HepG2 (cell line): ENCODE results near the gene ACSL3. TPM values are rescaled to one million over a fixed set of nuclear protein-coding genes. Genes with fewer than 3 reads are reported as not detected.

Experiments
- CREB1 ChIP-seq, 2 experiments: fragments of 450-650 bp in 1 of 2; IDR thresholded peaks; 2 replicates each; pipeline ENCODE4 v1.6.1; 2016 to 2017; ENCODE audit warnings: control low read depth in 1 of 2, mild to moderate bottlenecking in 1 of 2, missing compliant biosample characterization in 1 of 2, missing genetic modification characterization in 1 of 2
- ELF3 ChIP-seq: IDR thresholded peaks from 2 replicates; pipeline ENCODE4 v1.6.1; 2016; ENCODE audit warnings: missing genetic modification reagents, missing compliant biosample characterization
- FOSL2 ChIP-seq: sonication (generic); formaldehyde crosslinking; IDR thresholded peaks from 2 replicates; pipeline ENCODE4 v1.4.0; 2020; ENCODE audit warnings: missing genetic modification reagents
- FOXA3 ChIP-seq: IDR thresholded peaks from 2 replicates; pipeline ENCODE4 v1.6.1; 2016; ENCODE audit warnings: missing genetic modification reagents, missing compliant biosample characterization
- FOXK1 ChIP-seq: sonication (generic); formaldehyde crosslinking; IDR thresholded peaks from 2 replicates; pipeline ENCODE4 v1.4.0; 2020; ENCODE audit warnings: low read depth, missing genetic modification reagents, borderline replicate concordance
- GATAD2A ChIP-seq: IDR thresholded peaks from 2 replicates; pipeline ENCODE4 v1.6.1; 2016
- HMG20A ChIP-seq: IDR thresholded peaks from 2 replicates; pipeline ENCODE4 v1.6.1; 2016; ENCODE audit warnings: borderline replicate concordance
- KAT8 ChIP-seq: IDR thresholded peaks from 2 replicates; pipeline ENCODE4 v1.6.1; 2016; ENCODE audit warnings: missing genetic modification reagents, missing compliant biosample characterization
- MLLT10 ChIP-seq: sonication (generic); formaldehyde crosslinking; IDR thresholded peaks from 2 replicates; pipeline ENCODE4 v1.4.0; 2020; ENCODE audit warnings: missing genetic modification reagents
- RCOR2 ChIP-seq: IDR thresholded peaks from 2 replicates; pipeline ENCODE4 v1.6.1; 2016; ENCODE audit warnings: missing biosample characterization, missing genetic modification reagents
- RORA ChIP-seq: sonication (generic); formaldehyde crosslinking; IDR thresholded peaks from 2 replicates; pipeline ENCODE4 v1.5.0; 2020; ENCODE audit warnings: mild to moderate bottlenecking, missing genetic modification reagents, moderate library complexity
- polyA plus RNA-seq, 8 experiments: library from polyadenylated mRNA; depleted of rRNA in 3 of 8; stranded (reverse) in 7 of 8; unstranded in 1 of 8; fragments of >200 nt; fragmentation: Illumina TruSeq in 4 of 8; extraction: Trizol in 4 of 8; gene quantifications; 2 replicates each; pipeline versions ENCODE4 v1.2.1 to v1.2.3, GENCODE V29; 2011 to 2016; ENCODE audit warnings: low read depth in 4 of 8, missing spikeins in 1 of 8, mixed read lengths in 1 of 8; ENCODE audit not compliant: insufficient read depth in 1 of 8
- total RNA-seq, 5 experiments: library from RNA; depleted of rRNA; stranded (reverse); fragments of >200 nt; fragmentation: Illumina TruSeq; extraction: Trizol; gene quantifications; 2 replicates each; pipeline ENCODE4 v1.2.3, GENCODE V29; 2016; ENCODE audit warnings: low read depth in 1 of 5
- TF ChIP-seq, protein P1 (sequence below): sonication (generic); formaldehyde crosslinking; IDR thresholded peaks from 2 replicates; pipeline ENCODE4 v1.4.0; 2020; ENCODE audit warnings: missing genetic modification reagents
- TF ChIP-seq, protein P2 (sequence below): sonication (generic); formaldehyde crosslinking; IDR thresholded peaks from 2 replicates; pipeline ENCODE4 v1.4.0; 2020; ENCODE audit warnings: mild to moderate bottlenecking, missing genetic modification reagents
- TF ChIP-seq, protein P3 (sequence below): sonication (generic); formaldehyde crosslinking; conservative IDR thresholded peaks from 2 replicates; pipeline ENCODE4 v1.5.0; 2020; ENCODE audit warnings: missing genetic modification reagents
- TF ChIP-seq, protein P4 (sequence below): sonication (generic); formaldehyde crosslinking; conservative IDR thresholded peaks from 2 replicates; pipeline ENCODE4 v1.4.0; 2020; ENCODE audit warnings: mild to moderate bottlenecking, missing genetic modification reagents, moderate library complexity
- TF ChIP-seq, protein P5 (sequence below): sonication (generic); formaldehyde crosslinking; IDR thresholded peaks from 2 replicates; pipeline ENCODE4 v1.4.0; 2020; ENCODE audit warnings: missing genetic modification reagents, borderline replicate concordance
- TF ChIP-seq, protein P6 (sequence below): sonication (generic); formaldehyde crosslinking; IDR thresholded peaks from 2 replicates; pipeline ENCODE4 v1.4.0; 2020; ENCODE audit warnings: missing genetic modification reagents

The ACSL3 gene
- total and polyA plus RNA-seq, 2 of the 13 experiments (the other 11 are each of a cell fraction or from before 2014, with no cell fraction given) = 305 to 365 TPM

DNA sequence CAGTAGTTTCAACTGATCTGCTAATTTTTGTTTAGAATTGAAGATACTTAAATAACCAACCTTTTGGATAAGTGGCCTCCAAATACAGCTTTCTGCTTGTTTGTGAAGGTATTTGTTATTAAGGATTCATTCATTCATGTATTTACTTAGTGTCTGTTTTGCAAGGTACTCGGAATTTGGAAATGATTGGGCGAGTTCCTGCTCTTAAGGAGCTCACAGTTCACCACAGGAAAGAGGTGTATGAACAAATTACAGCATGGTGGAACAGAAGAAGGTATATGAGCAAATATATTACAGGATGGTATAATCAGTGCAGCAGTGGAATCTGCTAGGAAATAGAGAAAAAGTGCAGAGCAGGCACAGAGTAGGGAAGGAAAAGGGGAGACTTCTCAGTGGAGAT, 4.5 kb downstream of the ACSL3 start (continued):
- TF ChIP-seq, protein P1, sequence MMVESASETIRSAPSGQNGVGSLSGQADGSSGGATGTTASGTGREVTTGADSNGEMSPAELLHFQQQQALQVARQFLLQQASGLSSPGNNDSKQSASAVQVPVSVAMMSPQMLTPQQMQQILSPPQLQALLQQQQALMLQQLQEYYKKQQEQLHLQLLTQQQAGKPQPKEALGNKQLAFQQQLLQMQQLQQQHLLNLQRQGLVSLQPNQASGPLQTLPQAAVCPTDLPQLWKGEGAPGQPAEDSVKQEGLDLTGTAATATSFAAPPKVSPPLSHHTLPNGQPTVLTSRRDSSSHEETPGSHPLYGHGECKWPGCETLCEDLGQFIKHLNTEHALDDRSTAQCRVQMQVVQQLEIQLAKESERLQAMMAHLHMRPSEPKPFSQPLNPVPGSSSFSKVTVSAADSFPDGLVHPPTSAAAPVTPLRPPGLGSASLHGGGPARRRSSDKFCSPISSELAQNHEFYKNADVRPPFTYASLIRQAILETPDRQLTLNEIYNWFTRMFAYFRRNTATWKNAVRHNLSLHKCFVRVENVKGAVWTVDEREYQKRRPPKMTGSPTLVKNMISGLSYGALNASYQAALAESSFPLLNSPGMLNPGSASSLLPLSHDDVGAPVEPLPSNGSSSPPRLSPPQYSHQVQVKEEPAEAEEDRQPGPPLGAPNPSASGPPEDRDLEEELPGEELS (CRISPR knock-in tag) = peak; percentile 45; the same call in 1 of the 2 replicates
- peak; percentile 54; the same call in 1 of the 2 replicates for TF ChIP-seq MLLT10 (CRISPR knock-in tag)
- peak; percentile 69 for TF ChIP-seq GATAD2A
- TF ChIP-seq, protein P2, sequence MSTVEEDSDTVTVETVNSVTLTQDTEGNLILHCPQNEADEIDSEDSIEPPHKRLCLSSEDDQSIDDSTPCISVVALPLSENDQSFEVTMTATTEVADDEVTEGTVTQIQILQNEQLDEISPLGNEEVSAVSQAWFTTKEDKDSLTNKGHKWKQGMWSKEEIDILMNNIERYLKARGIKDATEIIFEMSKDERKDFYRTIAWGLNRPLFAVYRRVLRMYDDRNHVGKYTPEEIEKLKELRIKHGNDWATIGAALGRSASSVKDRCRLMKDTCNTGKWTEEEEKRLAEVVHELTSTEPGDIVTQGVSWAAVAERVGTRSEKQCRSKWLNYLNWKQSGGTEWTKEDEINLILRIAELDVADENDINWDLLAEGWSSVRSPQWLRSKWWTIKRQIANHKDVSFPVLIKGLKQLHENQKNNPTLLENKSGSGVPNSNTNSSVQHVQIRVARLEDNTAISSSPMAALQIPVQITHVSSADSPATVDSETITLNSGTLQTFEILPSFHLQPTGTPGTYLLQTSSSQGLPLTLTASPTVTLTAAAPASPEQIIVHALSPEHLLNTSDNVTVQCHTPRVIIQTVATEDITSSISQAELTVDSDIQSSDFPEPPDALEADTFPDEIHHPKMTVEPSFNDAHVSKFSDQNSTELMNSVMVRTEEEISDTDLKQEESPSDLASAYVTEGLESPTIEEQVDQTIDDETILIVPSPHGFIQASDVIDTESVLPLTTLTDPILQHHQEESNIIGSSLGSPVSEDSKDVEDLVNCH (CRISPR knock-in tag) = no peak
- peak; percentile 12; the same call in 1 of the 2 replicates for TF ChIP-seq FOSL2
- TF ChIP-seq CREB1 (IDR thresholded peaks at IDR 0.05) = no peak
- TF ChIP-seq CREB1 (CRISPR knock-in tag; IDR thresholded peaks at IDR 0.05) = 0 out of 2 replicates have a peak, but pooled peaks have one; percentile 35
- TF ChIP-seq, protein P3, sequence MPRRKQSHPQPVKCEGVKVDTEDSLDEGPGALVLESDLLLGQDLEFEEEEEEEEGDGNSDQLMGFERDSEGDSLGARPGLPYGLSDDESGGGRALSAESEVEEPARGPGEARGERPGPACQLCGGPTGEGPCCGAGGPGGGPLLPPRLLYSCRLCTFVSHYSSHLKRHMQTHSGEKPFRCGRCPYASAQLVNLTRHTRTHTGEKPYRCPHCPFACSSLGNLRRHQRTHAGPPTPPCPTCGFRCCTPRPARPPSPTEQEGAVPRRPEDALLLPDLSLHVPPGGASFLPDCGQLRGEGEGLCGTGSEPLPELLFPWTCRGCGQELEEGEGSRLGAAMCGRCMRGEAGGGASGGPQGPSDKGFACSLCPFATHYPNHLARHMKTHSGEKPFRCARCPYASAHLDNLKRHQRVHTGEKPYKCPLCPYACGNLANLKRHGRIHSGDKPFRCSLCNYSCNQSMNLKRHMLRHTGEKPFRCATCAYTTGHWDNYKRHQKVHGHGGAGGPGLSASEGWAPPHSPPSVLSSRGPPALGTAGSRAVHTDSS (CRISPR knock-in tag) = no peak
- 0 out of 2 replicates have a peak, but pooled peaks have one; percentile 22 for TF ChIP-seq RCOR2
- TF ChIP-seq, protein P4, sequence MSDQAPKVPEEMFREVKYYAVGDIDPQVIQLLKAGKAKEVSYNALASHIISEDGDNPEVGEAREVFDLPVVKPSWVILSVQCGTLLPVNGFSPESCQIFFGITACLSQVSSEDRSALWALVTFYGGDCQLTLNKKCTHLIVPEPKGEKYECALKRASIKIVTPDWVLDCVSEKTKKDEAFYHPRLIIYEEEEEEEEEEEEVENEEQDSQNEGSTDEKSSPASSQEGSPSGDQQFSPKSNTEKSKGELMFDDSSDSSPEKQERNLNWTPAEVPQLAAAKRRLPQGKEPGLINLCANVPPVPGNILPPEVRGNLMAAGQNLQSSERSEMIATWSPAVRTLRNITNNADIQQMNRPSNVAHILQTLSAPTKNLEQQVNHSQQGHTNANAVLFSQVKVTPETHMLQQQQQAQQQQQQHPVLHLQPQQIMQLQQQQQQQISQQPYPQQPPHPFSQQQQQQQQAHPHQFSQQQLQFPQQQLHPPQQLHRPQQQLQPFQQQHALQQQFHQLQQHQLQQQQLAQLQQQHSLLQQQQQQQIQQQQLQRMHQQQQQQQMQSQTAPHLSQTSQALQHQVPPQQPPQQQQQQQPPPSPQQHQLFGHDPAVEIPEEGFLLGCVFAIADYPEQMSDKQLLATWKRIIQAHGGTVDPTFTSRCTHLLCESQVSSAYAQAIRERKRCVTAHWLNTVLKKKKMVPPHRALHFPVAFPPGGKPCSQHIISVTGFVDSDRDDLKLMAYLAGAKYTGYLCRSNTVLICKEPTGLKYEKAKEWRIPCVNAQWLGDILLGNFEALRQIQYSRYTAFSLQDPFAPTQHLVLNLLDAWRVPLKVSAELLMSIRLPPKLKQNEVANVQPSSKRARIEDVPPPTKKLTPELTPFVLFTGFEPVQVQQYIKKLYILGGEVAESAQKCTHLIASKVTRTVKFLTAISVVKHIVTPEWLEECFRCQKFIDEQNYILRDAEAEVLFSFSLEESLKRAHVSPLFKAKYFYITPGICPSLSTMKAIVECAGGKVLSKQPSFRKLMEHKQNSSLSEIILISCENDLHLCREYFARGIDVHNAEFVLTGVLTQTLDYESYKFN (CRISPR knock-in tag) = peak; percentile 46; the same call in 1 of the 2 replicates
- TF ChIP-seq, protein P5, sequence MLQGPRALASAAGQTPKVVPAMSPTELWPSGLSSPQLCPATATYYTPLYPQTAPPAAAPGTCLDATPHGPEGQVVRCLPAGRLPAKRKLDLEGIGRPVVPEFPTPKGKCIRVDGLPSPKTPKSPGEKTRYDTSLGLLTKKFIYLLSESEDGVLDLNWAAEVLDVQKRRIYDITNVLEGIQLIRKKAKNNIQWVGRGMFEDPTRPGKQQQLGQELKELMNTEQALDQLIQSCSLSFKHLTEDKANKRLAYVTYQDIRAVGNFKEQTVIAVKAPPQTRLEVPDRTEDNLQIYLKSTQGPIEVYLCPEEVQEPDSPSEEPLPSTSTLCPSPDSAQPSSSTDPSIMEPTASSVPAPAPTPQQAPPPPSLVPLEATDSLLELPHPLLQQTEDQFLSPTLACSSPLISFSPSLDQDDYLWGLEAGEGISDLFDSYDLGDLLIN (CRISPR knock-in tag) = no peak
- 0 out of 2 replicates have a peak, but pooled peaks have one; percentile 15 for TF ChIP-seq FOXK1 (CRISPR knock-in tag)
- TF ChIP-seq ELF3 (CRISPR knock-in tag) = peak; percentile 31
- peak; percentile 37; the same call in 1 of the 2 replicates for TF ChIP-seq HMG20A (CRISPR knock-in tag)
- TF ChIP-seq, protein P6, sequence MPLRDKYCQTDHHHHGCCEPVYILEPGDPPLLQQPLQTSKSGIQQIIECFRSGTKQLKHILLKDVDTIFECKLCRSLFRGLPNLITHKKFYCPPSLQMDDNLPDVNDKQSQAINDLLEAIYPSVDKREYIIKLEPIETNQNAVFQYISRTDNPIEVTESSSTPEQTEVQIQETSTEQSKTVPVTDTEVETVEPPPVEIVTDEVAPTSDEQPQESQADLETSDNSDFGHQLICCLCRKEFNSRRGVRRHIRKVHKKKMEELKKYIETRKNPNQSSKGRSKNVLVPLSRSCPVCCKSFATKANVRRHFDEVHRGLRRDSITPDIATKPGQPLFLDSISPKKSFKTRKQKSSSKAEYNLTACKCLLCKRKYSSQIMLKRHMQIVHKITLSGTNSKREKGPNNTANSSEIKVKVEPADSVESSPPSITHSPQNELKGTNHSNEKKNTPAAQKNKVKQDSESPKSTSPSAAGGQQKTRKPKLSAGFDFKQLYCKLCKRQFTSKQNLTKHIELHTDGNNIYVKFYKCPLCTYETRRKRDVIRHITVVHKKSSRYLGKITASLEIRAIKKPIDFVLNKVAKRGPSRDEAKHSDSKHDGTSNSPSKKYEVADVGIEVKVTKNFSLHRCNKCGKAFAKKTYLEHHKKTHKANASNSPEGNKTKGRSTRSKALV (CRISPR knock-in tag) = no peak
- TF ChIP-seq RORA = 0 out of 2 replicates have a peak, but pooled peaks have one; percentile 17
- peak; percentile 37; the same call in 1 of the 2 replicates for TF ChIP-seq FOXA3 (CRISPR knock-in tag)
- TF ChIP-seq KAT8 (CRISPR knock-in tag) = 0 out of 2 replicates have a peak, but pooled peaks have one; percentile 20
